HEK293 (cell line): Measurements from ENCODE around the gene RTL1.

Source experiments
- GLI2 ChIP-seq: fragments of 450-650 bp; formaldehyde crosslinking; IDR thresholded peaks from 2 replicates; pipeline ENCODE4; 2017; ENCODE audit warnings: missing biosample characterization, missing genetic modification characterization, low read depth, borderline replicate concordance
- KLF10 ChIP-seq: fragments of 450-650 bp; IDR thresholded peaks from 2 replicates; pipeline ENCODE4 v1.5.1; 2018; ENCODE audit warnings: missing biosample characterization, mild to moderate bottlenecking, missing genetic modification characterization
- PRDM4 ChIP-seq: fragments of 450-650 bp; formaldehyde crosslinking; IDR thresholded peaks from 2 replicates; pipeline ENCODE4 v1.5.1; 2017; ENCODE audit warnings: missing biosample characterization, missing genetic modification characterization
- SCRT1 ChIP-seq: fragments of 450-650 bp; formaldehyde crosslinking; IDR thresholded peaks from 2 replicates; pipeline ENCODE4 v1.5.1; 2016; ENCODE audit warnings: missing biosample characterization, missing genetic modification characterization, borderline replicate concordance
- SP2 ChIP-seq: fragments of 450-650 bp; formaldehyde crosslinking; IDR thresholded peaks from 2 replicates; pipeline ENCODE4 v1.5.1; 2016; ENCODE audit warnings: missing biosample characterization, missing genetic modification characterization
- SP7 ChIP-seq: fragments of 450-650 bp; formaldehyde crosslinking; IDR thresholded peaks from 2 replicates; pipeline ENCODE4 v1.5.1; 2016; ENCODE audit warnings: missing biosample characterization, missing genetic modification characterization
- ZBTB1 ChIP-seq: fragments of 450-650 bp; formaldehyde crosslinking; IDR thresholded peaks from 2 replicates; pipeline ENCODE4 v1.5.1; 2016; ENCODE audit warnings: missing biosample characterization, missing genetic modification characterization
- ZBTB17 ChIP-seq: fragments of 450-650 bp; formaldehyde crosslinking; IDR thresholded peaks from 2 replicates; pipeline ENCODE4 v1.5.1; 2016; ENCODE audit warnings: missing biosample characterization, missing genetic modification characterization
- ZNF114 ChIP-seq: fragments of 450-650 bp; formaldehyde crosslinking; IDR thresholded peaks from 2 replicates; pipeline ENCODE4 v1.5.0; 2017; ENCODE audit warnings: missing biosample characterization, missing genetic modification characterization
- ZNF132 ChIP-seq: fragments of 450-650 bp; formaldehyde crosslinking; IDR thresholded peaks from 2 replicates; pipeline ENCODE4 v1.5.1; 2017; ENCODE audit warnings: missing biosample characterization, missing genetic modification characterization, borderline replicate concordance
- ZNF16 ChIP-seq: fragments of 450-650 bp; formaldehyde crosslinking; IDR thresholded peaks from 2 replicates; pipeline ENCODE4 v1.5.1; 2016; ENCODE audit warnings: low read depth, missing biosample characterization, missing genetic modification characterization
- ZNF184 ChIP-seq: fragments of 450-650 bp; IDR thresholded peaks from 2 replicates; pipeline ENCODE4 v1.5.1; 2018; ENCODE audit warnings: missing biosample characterization, mild to moderate bottlenecking, missing genetic modification characterization
- ZNF416 ChIP-seq: fragments of 450-650 bp; formaldehyde crosslinking; IDR thresholded peaks from 2 replicates; pipeline ENCODE4 v1.5.1; 2016; ENCODE audit warnings: missing biosample characterization, missing genetic modification characterization
- TF ChIP-seq, protein P1 (sequence below): fragments of 450-650 bp; formaldehyde crosslinking; IDR thresholded peaks from 2 replicates; pipeline ENCODE4 v1.5.1; 2016; ENCODE audit warnings: missing biosample characterization, missing genetic modification characterization

GRCh38 chr14:100850841-100851585 is 52.5 kb downstream of the RTL1 start:
- TF ChIP-seq, protein P1, sequence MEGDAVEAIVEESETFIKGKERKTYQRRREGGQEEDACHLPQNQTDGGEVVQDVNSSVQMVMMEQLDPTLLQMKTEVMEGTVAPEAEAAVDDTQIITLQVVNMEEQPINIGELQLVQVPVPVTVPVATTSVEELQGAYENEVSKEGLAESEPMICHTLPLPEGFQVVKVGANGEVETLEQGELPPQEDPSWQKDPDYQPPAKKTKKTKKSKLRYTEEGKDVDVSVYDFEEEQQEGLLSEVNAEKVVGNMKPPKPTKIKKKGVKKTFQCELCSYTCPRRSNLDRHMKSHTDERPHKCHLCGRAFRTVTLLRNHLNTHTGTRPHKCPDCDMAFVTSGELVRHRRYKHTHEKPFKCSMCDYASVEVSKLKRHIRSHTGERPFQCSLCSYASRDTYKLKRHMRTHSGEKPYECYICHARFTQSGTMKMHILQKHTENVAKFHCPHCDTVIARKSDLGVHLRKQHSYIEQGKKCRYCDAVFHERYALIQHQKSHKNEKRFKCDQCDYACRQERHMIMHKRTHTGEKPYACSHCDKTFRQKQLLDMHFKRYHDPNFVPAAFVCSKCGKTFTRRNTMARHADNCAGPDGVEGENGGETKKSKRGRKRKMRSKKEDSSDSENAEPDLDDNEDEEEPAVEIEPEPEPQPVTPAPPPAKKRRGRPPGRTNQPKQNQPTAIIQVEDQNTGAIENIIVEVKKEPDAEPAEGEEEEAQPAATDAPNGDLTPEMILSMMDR (tag by site-specific recombination): peak; percentile 89
- TF ChIP-seq ZNF16 (tag by site-specific recombination) (no peak), ZNF184 (tag by site-specific recombination) (no peak), SP2 (no peak), ZNF132 (no peak), KLF10 (tag by site-specific recombination) (no peak), PRDM4 (tag by site-specific recombination) (no peak), SCRT1 (tag by site-specific recombination) (no peak), ZBTB1 (no peak), SP7 (tag by site-specific recombination) (no peak), ZNF416 (tag by site-specific recombination) (no peak), ZBTB17 (tag by site-specific recombination) (no peak), ZNF114 (tag by site-specific recombination) (no peak), GLI2 (no peak)
